ENCODE data around the gene TLCD4. TPM values are rescaled to one million over a fixed set of nuclear protein-coding genes. Genes with fewer than 3 reads are reported as not detected.

The TLCD4 gene
- total RNA-seq, 1 experiment from 2014 or later: 2.9 TPM

GRCh38 chr1:95133687-95134086 lies 16.5 kb downstream of the TLCD4 start:
- no peak for TF ChIP-seq REST (IDR thresholded peaks at IDR 0.05; ENCODE audit: insufficient read depth in 1 of 2, low read depth in 2 of 2, low read length in 1 of 2)
- TF ChIP-seq SIN3A (IDR thresholded peaks at IDR 0.05; ENCODE audit: borderline replicate concordance, insufficient read depth, low read depth, low read length): no peak
- no peak for TF ChIP-seq POLR2AphosphoS5 (IDR thresholded peaks at IDR 0.05; ENCODE audit: low read depth, low read length)
- no peak for TF ChIP-seq TCF7L2 (IDR thresholded peaks at IDR 0.05; ENCODE audit: low read depth, low read length)
- TF ChIP-seq CTCF (IDR thresholded peaks at IDR 0.05): no peak

GRCh38 chr1:95138223-95138622 lies 21.1 kb downstream of the TLCD4 start:
- no peaks in the 10 kb centered on the region for H3K27me3 ChIP-seq (ENCODE audit: control insufficient read depth, insufficient read depth, low read length)
- no peaks in the 10 kb centered on the region for H3K9me3 ChIP-seq (ENCODE audit: control insufficient read depth, insufficient read depth, low read depth, low read length)
- POLR2A ChIA-PET: interaction anchor here (0.6 kb wide), 1 partner anchor 123 kb away, joined by 11 read pairs; no protein-coding TSS in a partner anchor
- ATAC-seq (no peak), DNase-seq (ENCODE audit: low read depth, low spot score) (no peak)
- no peaks in the 10 kb centered on the region for H3K36me3 ChIP-seq (ENCODE audit: control insufficient read depth, insufficient read depth, low read length)
- no TSS peak for BruUV-seq (replicated peaks)
- no peak for TF ChIP-seq REST (IDR thresholded peaks at IDR 0.05; ENCODE audit: insufficient read depth in 1 of 2, low read depth in 2 of 2, low read length in 1 of 2)
- no peak for TF ChIP-seq POLR2AphosphoS5 (IDR thresholded peaks at IDR 0.05; ENCODE audit: low read depth, low read length)
- no peak for TF ChIP-seq SIN3A (IDR thresholded peaks at IDR 0.05; ENCODE audit: borderline replicate concordance, insufficient read depth, low read depth, low read length)
- no peak for TF ChIP-seq TCF7L2 (IDR thresholded peaks at IDR 0.05; ENCODE audit: low read depth, low read length)
- no peak for TF ChIP-seq CTCF (IDR thresholded peaks at IDR 0.05)
- no peak overlapping the region for H3K4me3 ChIP-seq (ENCODE audit: low read depth in 2 of 2, low read length in 2 of 2)
- no peaks in the 10 kb centered on the region for H3K4me1 ChIP-seq (ENCODE audit: control insufficient read depth, insufficient read depth, low read length)
- in situ Hi-C loops (cut with HindIII; ENCODE audit: low pct_unique_long_range_greater_than_20kb, low sequenced_read_pairs) (no loop called here), intact Hi-C loops (cut with micrococcal nuclease; ENCODE audit: unreplicated experiment) (no loop called here)
- CTCF ChIA-PET: no interaction called here
- H3K27ac ChIP-seq (ENCODE audit: low read length): no peak overlapping the region

More at GRCh38 chr1:95133687-95134086, 16.5 kb downstream of the TLCD4 start:
- Histone ChIP-seq H3K4me3 (ENCODE audit: low read depth in 2 of 2, low read length in 2 of 2) (no peak overlapping the region), H3K4me1 (ENCODE audit: control insufficient read depth, insufficient read depth, low read length) (no peaks in the 10 kb centered on the region), H3K9me3 (ENCODE audit: control insufficient read depth, insufficient read depth, low read depth, low read length) (no peaks in the 10 kb centered on the region), H3K36me3 (ENCODE audit: control insufficient read depth, insufficient read depth, low read length) (no peaks in the 10 kb centered on the region), H3K27ac (ENCODE audit: low read length) (no peak overlapping the region), H3K27me3 (ENCODE audit: control insufficient read depth, insufficient read depth, low read length) (no peaks in the 10 kb centered on the region)
- intact Hi-C loops (cut with micrococcal nuclease; ENCODE audit: unreplicated experiment) (no loop called here), in situ Hi-C loops (cut with HindIII; ENCODE audit: low pct_unique_long_range_greater_than_20kb, low sequenced_read_pairs) (no loop called here)
- POLR2A ChIA-PET: no interaction called here
- BruUV-seq (replicated peaks): no TSS peak
- CTCF ChIA-PET: no interaction called here
- no peak for DNase-seq (ENCODE audit: low read depth, low spot score)
- ATAC-seq: no peak
